DND-41 (cell line): ENCODE results near the gene LMX1A.

Experiments used
- ATAC-seq: fragments of 200-7000 bp; cut with Tn5 transposase; 3 replicates; pipeline ENCODE4 v1.9.1; 2021; ENCODE audit warnings: low read depth; ENCODE audit not compliant: insufficient read depth
- DNase-seq: peaks from one replicate; pipeline ENCODE4 v3.0.0-alpha.2; 2020
- H2AFZ ChIP-seq: 2 replicates; pipeline ENCODE4 v1.6.0; 2012; ENCODE audit warnings: low read depth, low read length
- H3K27ac ChIP-seq: 2 replicates; pipeline ENCODE4 v1.5.1; 2012; ENCODE audit warnings: low read length, inconsistent platforms
- H3K27me3 ChIP-seq: fragments of 200-600 bp; sonication (generic); 2 replicates; pipeline ENCODE4 v1.6.0; 2012; ENCODE audit warnings: low read length, mild to moderate bottlenecking, inconsistent platforms; ENCODE audit not compliant: insufficient read depth, poor library complexity
- H3K36me3 ChIP-seq: 2 replicates; pipeline ENCODE4 v1.5.1; 2012; ENCODE audit warnings: low read length, inconsistent platforms; ENCODE audit not compliant: insufficient read depth
- H3K4me1 ChIP-seq: 2 replicates; pipeline ENCODE4 v1.5.1; 2012; ENCODE audit warnings: mild to moderate bottlenecking, low read length; ENCODE audit not compliant: insufficient read depth
- H3K4me2 ChIP-seq: 2 replicates; pipeline ENCODE4 v1.6.0; 2012; ENCODE audit warnings: mild to moderate bottlenecking, moderate library complexity, low read length, inconsistent platforms; ENCODE audit not compliant: insufficient read depth
- H3K4me3 ChIP-seq, 2 experiments: fragments of 200-600 bp in 1 of 2; shearing (Covaris generic) in 1 of 2; 2 replicates each; pipeline ENCODE4 v1.5.1; 2012 to 2016; ENCODE audit warnings: inconsistent platforms in 2 of 2, low read length in 2 of 2, mild to moderate bottlenecking in 2 of 2, low read depth in 1 of 2, moderate library complexity in 1 of 2
- H3K79me2 ChIP-seq: 2 replicates; pipeline ENCODE4 v1.6.0; 2012; ENCODE audit warnings: low read length, inconsistent platforms; ENCODE audit not compliant: insufficient read depth
- H3K9ac ChIP-seq: 2 replicates; pipeline ENCODE4 v1.6.0; 2012; ENCODE audit warnings: low read depth, mild to moderate bottlenecking, inconsistent platforms, low read length, moderate library complexity
- H3K9me3 ChIP-seq: 2 replicates; pipeline ENCODE4 v1.5.1; 2012; ENCODE audit warnings: low read length, moderate library complexity, mild to moderate bottlenecking, inconsistent platforms; ENCODE audit not compliant: insufficient read depth, severe bottlenecking
- H4K20me1 ChIP-seq: 2 replicates; pipeline ENCODE4 v1.6.0; 2012; ENCODE audit warnings: low read length; ENCODE audit not compliant: insufficient read depth
- CTCF ChIP-seq: IDR thresholded peaks from 2 replicates; pipeline ENCODE4 v1.5.1; 2012; ENCODE audit warnings: borderline replicate concordance, low read length, moderate library complexity, mild to moderate bottlenecking; ENCODE audit not compliant: poor library complexity, severe bottlenecking; ENCODE audit errors: extremely low read depth
- EZH2 ChIP-seq: IDR thresholded peaks from 3 replicates; pipeline ENCODE4 v1.6.1; 2012; ENCODE audit warnings: borderline replicate concordance, low read depth, mild to moderate bottlenecking, moderate library complexity, low read length, inconsistent platforms; ENCODE audit not compliant: severe bottlenecking

The LMX1A gene

DNA sequence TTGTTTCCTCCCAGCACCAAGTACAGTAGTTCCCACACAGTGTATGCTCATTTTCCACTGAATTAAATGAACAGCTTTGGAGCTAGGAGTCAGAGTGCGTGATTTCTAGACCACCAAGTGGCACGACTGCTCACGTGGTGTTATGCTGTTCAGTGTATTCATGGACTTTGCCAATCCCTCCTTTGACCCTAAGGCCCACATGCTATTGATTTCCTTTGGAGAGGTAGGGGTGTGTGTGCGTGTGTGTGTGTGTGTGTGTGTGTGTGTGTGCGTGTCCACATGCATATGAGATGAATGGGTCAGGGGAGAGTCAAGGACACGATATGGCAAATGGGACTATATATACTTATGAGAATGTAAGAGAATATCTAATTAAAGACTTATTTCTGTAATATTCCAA is 177.2 kb downstream of the LMX1A start:
- Histone ChIP-seq H3K9ac (no peak overlapping the region), H3K4me1 (no peaks in the 10 kb centered on the region), H3K36me3 (no peaks in the 10 kb centered on the region), H2AFZ (no peak overlapping the region), H3K4me2 (no peak overlapping the region), H3K79me2 (no peaks in the 10 kb centered on the region), H3K27me3 (peaks cover 5% of the 10 kb centered on the region), H3K4me3 (no peak overlapping the region), H3K27ac (no peak overlapping the region), H3K9me3 (no peaks in the 10 kb centered on the region), H4K20me1 (no peaks in the 10 kb centered on the region)
- TF ChIP-seq EZH2: no peak
- no peak for TF ChIP-seq CTCF
- ATAC-seq (no peak), DNase-seq (no peak)

GRCh38 chr1:165174491-165174890 is 182.0 kb downstream of the LMX1A start:
- ATAC-seq (no peak), DNase-seq (no peak)
- Histone ChIP-seq H2AFZ (no peak overlapping the region), H4K20me1 (no peaks in the 10 kb centered on the region), H3K27me3 (peaks cover 5% of the 10 kb centered on the region), H3K4me3 (no peak overlapping the region), H3K27ac (no peak overlapping the region), H3K4me1 (no peaks in the 10 kb centered on the region), H3K9me3 (no peaks in the 10 kb centered on the region), H3K79me2 (no peaks in the 10 kb centered on the region), H3K4me2 (no peak overlapping the region), H3K9ac (no peak overlapping the region), H3K36me3 (no peaks in the 10 kb centered on the region)
- TF ChIP-seq EZH2: no peak

- H3K4me2 ChIP-seq: no peak overlapping the region
- H3K79me2 ChIP-seq: no peaks in the 10 kb centered on the region
- no peak overlapping the region for H3K27ac ChIP-seq
- H3K27me3 ChIP-seq: peaks cover 4% of the 10 kb centered on the region
- TF ChIP-seq EZH2 (no peak), CTCF (no peak)
- H3K4me1 ChIP-seq: no peaks in the 10 kb centered on the region
- no peaks in the 10 kb centered on the region for H4K20me1 ChIP-seq
- H3K4me3 ChIP-seq: no peak overlapping the region
- no peak for ATAC-seq
- H2AFZ ChIP-seq: no peak overlapping the region
- no peaks in the 10 kb centered on the region for H3K9me3 ChIP-seq
- no peaks in the 10 kb centered on the region for H3K36me3 ChIP-seq
- no peak for DNase-seq
- H3K9ac ChIP-seq: no peak overlapping the region
Measured at GRCh38 chr1:165173818-165174217, 182.7 kb downstream of the LMX1A start.

GRCh38 chr1:165173409-165173808 is 183.1 kb downstream of the LMX1A start:
- H3K4me3 ChIP-seq: no peak overlapping the region
- no peak overlapping the region for H2AFZ ChIP-seq
- no peak overlapping the region for H3K27ac ChIP-seq
- no peak for ATAC-seq
- no peak overlapping the region for H3K9ac ChIP-seq
- TF ChIP-seq EZH2 (no peak), CTCF (no peak)
- DNase-seq: no peak
- H4K20me1 ChIP-seq: no peaks in the 10 kb centered on the region
- H3K4me2 ChIP-seq: no peak overlapping the region
- H3K36me3 ChIP-seq: no peaks in the 10 kb centered on the region
- H3K27me3 ChIP-seq: peaks cover 5% of the 10 kb centered on the region
- H3K9me3 ChIP-seq: no peaks in the 10 kb centered on the region
- H3K4me1 ChIP-seq: no peaks in the 10 kb centered on the region
- no peaks in the 10 kb centered on the region for H3K79me2 ChIP-seq
